ENCODE data around the gene ESR2.

Gene ESR2

DNA sequence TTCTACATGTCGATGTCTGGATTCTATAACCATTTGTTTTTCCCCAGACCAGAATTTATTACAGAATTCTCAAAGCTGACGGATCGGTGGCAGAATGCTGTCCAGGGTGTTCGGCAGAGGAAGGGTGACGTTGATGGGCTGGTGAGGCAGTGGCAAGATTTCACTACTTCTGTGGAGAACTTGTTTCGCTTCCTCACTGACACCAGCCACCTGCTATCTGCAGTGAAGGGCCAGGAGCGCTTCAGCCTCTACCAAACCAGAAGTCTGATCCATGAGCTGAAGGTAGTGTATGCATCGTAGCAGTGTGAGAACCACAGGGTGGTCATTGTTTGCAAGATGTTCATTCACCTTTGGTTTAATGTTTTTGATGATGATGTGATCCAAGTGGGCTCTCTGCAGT, 124.0 kb downstream of the ESR2 start:
- Histone ChIP-seq H3K36me3 (peaks cover 58 to 88% (median 87%) of the 10 kb centered on the region in 3 donors), H3K27ac (no peak overlapping the region), H3K4me3 (no peak overlapping the region), H3K27me3 (no peaks in the 10 kb centered on the region), H3K4me1 (no peaks in the 10 kb centered on the region), H3K9me3 (no peaks in the 10 kb centered on the region)
- TF ChIP-seq, protein P1, sequence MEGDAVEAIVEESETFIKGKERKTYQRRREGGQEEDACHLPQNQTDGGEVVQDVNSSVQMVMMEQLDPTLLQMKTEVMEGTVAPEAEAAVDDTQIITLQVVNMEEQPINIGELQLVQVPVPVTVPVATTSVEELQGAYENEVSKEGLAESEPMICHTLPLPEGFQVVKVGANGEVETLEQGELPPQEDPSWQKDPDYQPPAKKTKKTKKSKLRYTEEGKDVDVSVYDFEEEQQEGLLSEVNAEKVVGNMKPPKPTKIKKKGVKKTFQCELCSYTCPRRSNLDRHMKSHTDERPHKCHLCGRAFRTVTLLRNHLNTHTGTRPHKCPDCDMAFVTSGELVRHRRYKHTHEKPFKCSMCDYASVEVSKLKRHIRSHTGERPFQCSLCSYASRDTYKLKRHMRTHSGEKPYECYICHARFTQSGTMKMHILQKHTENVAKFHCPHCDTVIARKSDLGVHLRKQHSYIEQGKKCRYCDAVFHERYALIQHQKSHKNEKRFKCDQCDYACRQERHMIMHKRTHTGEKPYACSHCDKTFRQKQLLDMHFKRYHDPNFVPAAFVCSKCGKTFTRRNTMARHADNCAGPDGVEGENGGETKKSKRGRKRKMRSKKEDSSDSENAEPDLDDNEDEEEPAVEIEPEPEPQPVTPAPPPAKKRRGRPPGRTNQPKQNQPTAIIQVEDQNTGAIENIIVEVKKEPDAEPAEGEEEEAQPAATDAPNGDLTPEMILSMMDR (IDR thresholded peaks at IDR 0.05) = no peak
- intact Hi-C loops (cut with DNase I; ENCODE audit: low total_unique reads) = no loop called here
- no peak for DNase-seq

DNA sequence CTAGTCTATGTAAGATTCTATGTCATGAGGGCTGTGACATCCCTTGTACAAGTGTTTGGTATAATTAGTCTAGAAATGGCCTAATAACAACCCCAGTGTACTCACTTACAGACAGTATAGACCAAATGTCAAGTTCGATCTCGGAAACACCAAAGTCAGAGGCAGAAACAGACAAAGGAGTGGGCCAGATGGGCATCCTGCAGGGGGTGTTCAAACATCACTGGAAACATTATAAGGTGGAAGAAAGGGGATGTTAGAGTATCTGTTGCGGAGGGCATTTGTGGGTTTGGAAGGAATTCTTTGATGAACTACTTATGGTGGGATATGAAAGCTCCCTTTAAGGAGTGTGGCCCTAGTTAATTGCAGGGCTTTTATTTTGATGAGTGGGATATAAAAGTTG, 134.6 kb downstream of the ESR2 start:
- no peak overlapping the region for H3K4me3 ChIP-seq
- intact Hi-C loops (cut with DNase I; ENCODE audit: low total_unique reads) = no loop called here
- H3K27ac ChIP-seq = no peak overlapping the region
- H3K4me1 ChIP-seq = no peaks in the 10 kb centered on the region
- H3K9me3 ChIP-seq = no peaks in the 10 kb centered on the region
- no peaks in the 10 kb centered on the region for H3K27me3 ChIP-seq
- no peak for DNase-seq
- peaks cover 32 to 87% (median 50%) of the 10 kb centered on the region in 3 donors for H3K36me3 ChIP-seq
- TF ChIP-seq, protein P1 (IDR thresholded peaks at IDR 0.05) = no peak

DNA sequence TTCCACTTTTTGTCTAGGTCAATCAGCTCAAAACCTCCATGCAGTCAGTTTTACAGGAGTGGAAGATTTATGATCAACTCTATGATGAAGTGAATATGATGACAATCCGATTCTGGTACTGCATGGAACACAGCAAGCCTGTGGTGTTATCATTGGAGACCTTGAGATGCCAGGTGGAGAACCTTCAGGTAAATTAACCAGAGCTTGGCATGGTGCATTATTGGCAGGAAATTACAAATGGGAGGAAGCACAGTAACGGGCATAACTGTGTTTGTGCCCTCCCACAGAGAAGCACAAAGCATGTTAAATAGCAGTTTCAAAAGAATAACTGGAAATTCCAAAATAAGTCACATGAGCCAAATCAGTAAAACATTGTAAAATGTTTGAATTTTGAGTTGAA, 135.6 kb downstream of the ESR2 start:
- Histone ChIP-seq H3K4me1 (no peaks in the 10 kb centered on the region), H3K4me3 (no peak overlapping the region), H3K27ac (no peak overlapping the region), H3K36me3 (peaks cover 34 to 87% (median 49%) of the 10 kb centered on the region in 3 donors), H3K9me3 (no peaks in the 10 kb centered on the region), H3K27me3 (no peaks in the 10 kb centered on the region)
- no peak for DNase-seq
- intact Hi-C loops (cut with DNase I; ENCODE audit: low total_unique reads) = no loop called here
- TF ChIP-seq, protein P1 (IDR thresholded peaks at IDR 0.05) = no peak

DNA sequence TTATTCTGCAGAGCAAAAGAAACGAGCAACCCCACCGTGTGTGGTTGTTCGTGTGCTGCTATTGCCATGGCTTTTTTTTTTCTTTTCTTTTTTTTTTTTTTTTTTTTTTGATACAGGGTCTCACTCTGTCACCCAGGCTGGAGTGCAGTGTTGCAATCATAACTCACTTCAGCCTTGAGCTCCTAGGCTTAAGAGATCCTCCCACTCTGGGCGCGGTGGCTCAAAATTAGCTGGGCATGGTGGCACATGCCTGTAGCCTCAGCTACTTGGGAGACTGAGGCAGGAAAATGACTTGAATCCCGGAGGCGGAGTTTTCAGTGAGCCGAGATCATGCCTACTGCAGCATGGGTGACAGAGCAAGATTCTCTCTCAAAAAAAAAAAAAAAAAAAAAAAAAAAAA, 144.2 kb downstream of the ESR2 start:
- no peak for DNase-seq
- H3K27ac ChIP-seq = no peak overlapping the region
- no peaks in the 10 kb centered on the region for H3K27me3 ChIP-seq
- no peaks in the 10 kb centered on the region for H3K4me1 ChIP-seq
- no peaks in the 10 kb centered on the region for H3K9me3 ChIP-seq
- intact Hi-C loops (cut with DNase I; ENCODE audit: low total_unique reads) = no loop called here
- TF ChIP-seq, protein P1 (IDR thresholded peaks at IDR 0.05) = no peak
- peaks cover 48 to 88% (median 52%) of the 10 kb centered on the region in 3 donors for H3K36me3 ChIP-seq
- H3K4me3 ChIP-seq = no peak overlapping the region

DNA sequence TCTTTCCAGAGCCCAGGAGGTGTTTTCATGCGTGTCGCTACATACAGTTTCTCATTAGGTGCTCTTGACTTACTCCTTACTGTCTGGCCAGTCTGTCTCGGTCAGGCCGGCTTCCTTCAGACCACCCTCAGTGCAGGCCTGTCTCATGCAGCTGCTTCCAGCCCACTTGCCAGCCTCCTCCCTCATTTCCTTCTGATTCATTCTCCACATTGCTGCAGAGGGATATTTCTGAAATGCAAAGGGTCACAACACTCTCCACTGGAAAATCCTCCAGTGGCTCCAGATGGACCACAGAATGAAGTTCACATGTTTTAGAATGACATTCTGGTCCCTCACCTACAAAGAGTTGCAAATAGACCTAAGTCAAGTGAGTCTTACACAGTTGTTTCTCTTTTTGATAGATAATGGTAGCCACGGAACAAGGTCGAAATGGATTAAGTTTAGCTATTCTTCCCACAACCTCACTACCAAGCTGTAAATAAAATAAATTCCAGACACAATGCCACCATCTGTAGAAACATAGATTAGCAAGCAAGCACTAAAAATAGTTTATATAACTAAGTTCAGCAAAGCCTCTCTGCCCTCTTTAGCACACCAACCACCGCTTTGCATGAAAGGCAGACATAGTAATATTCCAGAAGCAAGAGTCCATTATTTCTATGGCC, 146.9 kb downstream of the ESR2 start:
- Histone ChIP-seq H3K4me3 (no peak overlapping the region), H3K36me3 (peaks cover 54 to 88% (median 57%) of the 10 kb centered on the region in 3 donors), H3K9me3 (no peaks in the 10 kb centered on the region), H3K27ac (no peak overlapping the region), H3K27me3 (no peaks in the 10 kb centered on the region), H3K4me1 (no peaks in the 10 kb centered on the region)
- intact Hi-C loops (cut with DNase I; ENCODE audit: low total_unique reads) = no loop called here
- TF ChIP-seq, protein P1 (IDR thresholded peaks at IDR 0.05) = no peak
- no peak for DNase-seq

All from tibial artery (tissue), 4 donors.